HG03558 (cell line): Measurements from ENCODE around the gene RPL28.
"Not testable (repeated sequence)": the region's sequence is repeated elsewhere in the genome, so short reads cannot be mapped to it uniquely, and the experiment has no call there.

Source experiments
- ATAC-seq: cut with Tn5 transposase; IDR thresholded peaks from one replicate; pipeline ENCODE4 v1.9.1; 2021; ENCODE audit warnings: moderate number of reproducible peaks; ENCODE audit not compliant: unreplicated experiment; ENCODE audit errors: extremely low read depth

The RPL28 gene

DNA sequence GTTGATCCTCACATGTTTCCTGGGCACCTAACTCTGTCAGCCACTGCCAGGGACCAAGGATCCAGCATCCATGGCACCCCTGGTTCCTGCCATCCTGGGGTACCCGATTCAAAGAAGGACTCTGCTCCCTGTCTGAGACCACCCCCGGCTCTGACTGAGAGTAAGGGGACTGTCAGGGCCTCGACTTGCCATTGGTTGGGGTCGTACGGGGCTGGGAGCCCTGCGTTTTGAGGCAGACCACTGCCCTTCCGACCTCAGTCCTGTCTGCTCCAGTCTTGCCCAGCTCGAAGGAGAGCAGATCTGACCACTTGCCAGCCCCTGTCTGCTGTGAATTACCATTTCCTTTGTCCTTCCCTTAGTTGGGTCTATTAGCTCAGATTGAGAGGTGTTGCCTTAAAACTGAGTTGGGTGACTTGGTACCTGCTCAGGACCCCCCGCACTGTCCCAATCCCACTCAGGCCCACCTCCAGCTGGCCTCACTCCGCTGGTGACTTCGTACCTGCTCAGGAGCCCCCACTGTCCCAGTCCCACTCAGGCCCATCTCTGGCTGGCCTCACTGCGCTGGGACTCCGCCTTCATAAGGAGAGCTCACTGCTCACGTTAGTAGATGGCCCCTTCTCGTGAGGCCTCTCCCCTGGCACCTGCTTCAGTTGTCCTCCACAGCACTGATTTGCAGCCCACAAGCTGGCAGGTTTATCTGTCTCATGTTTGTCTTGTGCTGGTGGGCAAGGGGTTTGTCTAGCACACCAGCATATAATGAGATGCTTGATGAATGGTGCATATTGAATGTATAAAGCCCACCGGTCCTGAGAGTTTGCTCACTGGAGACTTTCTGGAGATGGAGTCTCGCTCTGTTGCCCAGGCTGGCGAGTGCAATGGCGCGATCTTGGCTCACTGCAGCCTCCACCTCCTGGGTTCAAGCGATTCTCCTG, 3.9 kb downstream of the RPL28 start:
- ATAC-seq = no peak

DNA sequence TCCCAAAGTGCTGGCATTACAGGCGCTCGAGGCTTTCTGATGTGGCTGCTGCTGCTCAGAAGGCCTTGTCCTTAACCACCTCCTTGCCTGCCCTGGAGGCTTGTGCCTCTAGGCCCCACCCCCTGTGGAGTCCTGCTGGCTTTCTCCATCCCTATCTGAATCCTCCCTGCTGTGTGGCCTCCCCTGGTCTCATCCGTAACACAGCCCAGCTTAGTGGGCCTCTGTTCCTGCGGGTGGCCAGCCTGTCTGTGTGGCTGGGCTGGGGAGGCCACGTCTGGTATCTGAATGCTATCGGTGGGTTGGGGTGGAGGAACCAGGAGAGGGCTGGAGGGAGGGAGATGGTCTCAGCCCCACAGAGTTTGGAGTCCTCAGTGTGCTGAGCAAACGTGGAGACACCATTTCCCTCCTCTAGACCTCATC, 4.7 kb downstream of the RPL28 start:
- no peak for ATAC-seq

GRCh38 chr19:55391191-55391670, 5.5 kb downstream of the RPL28 start:
- ATAC-seq = no peak

DNA sequence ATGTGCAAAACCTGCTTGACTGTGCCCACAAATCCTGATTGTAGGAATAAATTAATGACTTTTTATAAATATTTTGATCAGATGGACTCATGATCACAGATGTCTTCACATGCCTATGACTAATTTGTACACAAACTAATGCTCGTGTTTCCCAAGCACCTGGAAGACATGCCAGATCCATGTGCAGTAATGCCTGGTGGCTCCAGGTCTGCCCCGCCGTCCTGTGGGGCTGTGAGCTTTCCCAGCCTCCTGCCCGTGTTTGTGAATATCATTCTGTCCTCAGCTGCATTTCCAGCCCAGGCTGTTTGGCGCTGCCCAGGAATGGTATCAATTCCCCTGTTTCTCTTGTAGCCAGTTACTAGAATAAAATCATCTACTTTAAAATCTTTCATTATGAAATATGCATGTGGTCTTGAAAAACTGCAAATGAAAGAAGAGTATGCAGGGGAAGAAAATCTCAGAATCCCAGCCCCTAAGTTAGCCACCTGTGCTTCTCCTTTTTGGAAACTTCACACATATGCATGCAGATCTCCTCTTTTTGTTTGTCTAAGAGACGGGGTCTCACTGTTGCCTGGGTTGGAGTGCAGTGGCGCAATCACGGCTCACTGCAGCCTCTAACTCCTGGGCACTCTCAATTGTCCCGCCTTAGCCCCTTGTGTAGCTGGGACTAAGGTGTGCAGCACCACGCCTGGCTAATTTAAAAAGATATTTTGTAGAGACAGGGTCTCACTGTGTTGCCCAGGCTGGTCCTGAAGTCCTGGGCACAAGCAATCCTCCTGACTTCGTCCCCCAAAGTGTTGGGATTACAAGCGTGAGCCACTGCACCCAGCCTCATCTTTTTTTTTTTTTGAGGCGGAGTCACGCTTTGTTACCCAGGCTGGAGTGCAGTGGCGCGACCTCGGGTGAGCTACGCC, 6.2 kb downstream of the RPL28 start:
- ATAC-seq = no peak

DNA sequence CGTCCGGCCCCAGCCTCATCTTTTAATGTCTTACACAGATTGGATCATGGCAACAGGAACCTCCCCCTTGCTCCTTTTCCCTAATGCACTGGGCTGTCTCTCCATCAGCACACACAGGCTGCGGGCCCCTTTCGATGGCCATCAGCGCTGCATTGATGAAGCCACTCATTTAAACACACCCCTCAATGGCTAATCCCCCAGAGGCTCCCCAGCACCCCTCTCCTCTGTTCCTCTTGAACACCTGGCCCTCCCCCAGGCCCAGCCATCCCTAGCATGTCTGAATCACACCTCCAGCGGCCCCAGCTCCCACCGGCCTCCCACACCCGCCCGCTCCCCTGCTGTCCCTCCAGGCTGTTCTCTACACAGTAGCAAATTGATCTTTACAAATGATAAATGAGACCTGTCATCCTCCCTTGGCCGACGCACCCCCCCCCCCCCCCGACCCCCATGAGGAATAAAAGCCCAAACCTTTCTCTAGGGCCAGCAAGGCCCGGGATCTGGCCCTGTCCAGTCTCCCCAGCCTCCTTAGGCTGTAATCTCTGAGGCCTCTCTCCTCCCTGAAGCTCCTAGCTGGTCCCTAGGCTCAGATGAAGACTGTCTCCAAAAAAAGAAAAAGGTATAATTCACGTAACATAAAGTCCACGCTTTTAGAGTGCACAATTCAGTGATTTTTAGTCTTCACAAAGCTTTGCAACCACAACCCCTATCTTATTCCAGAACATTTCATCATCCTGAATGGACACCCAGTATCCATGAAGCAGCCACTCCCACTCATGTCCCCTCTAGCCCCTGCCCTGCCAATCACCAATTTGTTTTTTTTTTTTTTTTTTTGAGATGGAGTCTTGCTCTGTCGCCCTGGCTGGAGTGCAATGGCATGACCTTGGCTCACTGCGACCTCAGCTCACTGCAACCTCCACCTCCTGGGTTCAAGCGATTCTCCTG, 7.4 kb downstream of the RPL28 start:
- no peak for ATAC-seq

DNA sequence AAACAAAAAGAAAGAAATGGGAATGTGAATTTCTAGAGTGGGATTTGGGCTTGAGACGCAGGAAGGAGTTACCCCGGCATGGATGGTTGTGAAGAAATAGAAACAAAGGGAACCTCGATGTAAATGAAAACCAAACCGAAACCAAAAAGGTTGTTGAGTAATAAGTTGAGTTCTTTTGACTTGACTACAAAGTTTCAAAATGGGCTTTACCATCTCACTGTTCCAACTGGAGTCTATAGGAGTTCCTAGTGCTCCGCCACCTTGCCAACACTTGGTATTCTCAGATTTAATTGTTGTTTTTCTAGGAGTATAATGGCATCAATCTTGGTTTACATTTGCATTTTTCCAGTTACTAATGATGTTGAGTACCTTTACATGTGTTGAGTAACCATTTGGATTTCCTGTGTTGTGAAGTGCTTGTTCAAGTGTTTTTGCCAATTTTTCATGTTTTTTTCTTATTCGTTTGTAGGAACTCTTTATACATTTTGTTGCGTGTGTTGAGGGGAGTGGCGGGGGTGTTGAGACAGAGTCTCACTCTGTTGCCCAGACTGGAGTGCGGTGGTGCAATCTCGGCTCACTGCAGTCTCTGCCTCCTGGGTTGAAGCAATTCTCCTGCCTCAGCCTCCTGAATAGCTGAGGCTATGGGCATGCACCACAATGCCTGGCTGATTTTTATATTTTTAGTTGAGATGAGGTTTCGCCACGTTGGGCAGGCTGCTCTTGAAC, 12.6 kb downstream of the RPL28 start:
- ATAC-seq = no peak

DNA sequence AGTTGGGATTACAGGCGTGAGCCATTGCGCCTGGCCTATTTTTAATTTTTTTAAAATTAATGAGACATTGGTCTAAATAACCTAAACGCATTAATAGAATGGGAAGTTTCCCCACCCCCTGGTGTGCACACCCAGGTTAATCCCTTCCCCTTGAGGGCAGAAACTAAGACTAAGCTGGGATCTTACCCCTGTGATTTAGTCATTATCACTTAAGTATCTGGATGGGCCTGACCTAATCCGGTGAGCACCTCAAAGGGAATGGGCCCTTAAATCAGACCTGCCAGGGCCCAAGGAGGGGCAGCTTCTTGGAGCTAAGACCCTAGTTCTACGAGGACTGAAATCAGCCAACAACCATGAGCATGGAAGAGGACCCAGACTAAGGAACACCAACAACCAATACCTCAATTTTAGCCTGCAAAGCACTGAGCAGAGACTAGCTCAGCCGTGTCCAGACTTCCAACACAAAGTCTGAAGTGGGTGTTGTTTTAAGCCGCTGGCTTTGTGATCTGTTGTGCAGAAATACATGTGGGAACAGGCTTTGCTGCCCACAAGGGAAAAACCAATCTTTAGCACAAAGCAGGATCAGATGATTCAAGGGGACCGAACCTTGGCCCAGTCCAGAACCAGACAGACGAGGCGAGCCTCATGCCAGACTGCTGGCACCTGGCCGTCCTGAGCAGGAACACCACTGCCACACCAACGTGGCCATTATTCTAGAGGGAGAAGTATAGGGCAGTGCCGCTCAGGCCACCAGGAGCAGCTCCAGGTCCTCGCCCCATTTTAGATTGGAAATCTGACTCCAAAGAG, 14.8 kb downstream of the RPL28 start:
- no peak for ATAC-seq

GRCh38 chr19:55401390-55401789, 15.7 kb downstream of the RPL28 start:
- ATAC-seq = not testable (repeated sequence)

DNA sequence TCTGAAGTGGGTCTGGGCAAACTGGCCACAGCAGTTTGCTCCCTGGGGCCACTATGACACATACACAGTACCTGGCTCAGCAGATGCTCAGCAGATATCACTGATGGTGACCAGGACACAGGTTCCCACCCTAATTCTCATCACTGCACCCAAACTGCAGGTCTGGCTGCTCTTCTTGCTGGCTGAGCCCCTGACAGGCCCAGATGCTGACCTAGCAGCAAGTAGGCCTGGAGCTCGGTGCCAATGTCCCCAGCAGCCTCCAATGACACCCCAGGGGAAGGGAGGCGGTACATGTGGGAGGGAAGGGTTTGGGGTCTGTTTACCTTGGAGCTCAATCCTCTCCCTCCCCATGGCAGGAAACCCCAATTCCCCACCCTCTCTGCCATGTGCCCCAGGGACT, 16.8 kb downstream of the RPL28 start:
- no peak for ATAC-seq

GRCh38 chr19:55405638-55406037, 19.9 kb downstream of the RPL28 start:
- no peak for ATAC-seq

- ATAC-seq = no peak
Observed at GRCh38 chr19:55406091-55406825, 20.5 kb downstream of the RPL28 start.

GRCh38 chr19:55406826-55407549, 21.3 kb downstream of the RPL28 start:
- peak; percentile 9 for ATAC-seq

DNA sequence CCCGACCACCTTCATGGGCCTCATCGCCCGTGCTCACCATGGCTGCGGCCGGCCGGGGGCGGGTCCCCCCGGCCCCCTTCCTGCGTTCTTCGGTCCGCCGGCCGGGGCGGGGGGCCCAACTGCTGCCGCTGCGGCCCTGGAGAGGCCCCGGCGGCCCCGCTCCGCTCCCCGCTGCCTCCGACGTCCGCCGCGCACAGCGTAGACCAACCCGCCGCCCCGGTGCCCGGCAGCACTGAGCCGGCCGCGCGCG, 21.7 kb downstream of the RPL28 start, which contains the start of gene UBE2S:
Gene UBE2S (minus strand): TSS at position 239 of the 250 bp plus-strand sequence. CDS start 199 bp downstream, at position 40.
- ATAC-seq = not testable (repeated sequence)

- ATAC-seq = peak; percentile 45
Observed at GRCh38 chr19:55407800-55408532, 22.2 kb downstream of the RPL28 start.

DNA sequence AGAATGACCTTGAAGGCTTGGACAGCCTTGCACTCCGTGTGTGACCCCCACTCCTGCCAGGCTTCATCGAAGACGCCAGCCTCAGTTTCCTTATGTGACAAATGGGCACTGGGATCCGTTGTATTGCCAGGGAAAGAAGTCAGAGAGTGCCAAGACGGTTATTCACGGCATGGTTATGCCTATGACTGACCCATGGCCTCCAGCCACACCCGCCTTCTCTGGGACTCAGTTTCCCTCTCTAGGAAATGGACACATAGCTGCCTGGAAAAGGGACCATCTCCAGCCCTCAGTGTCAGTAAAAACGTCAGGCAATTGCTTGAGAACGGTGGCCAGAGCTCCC, 22.8 kb downstream of the RPL28 start:
- no peak for ATAC-seq

GRCh38 chr19:55409179-55409578, 23.4 kb downstream of the RPL28 start:
- ATAC-seq = not testable (repeated sequence)

DNA sequence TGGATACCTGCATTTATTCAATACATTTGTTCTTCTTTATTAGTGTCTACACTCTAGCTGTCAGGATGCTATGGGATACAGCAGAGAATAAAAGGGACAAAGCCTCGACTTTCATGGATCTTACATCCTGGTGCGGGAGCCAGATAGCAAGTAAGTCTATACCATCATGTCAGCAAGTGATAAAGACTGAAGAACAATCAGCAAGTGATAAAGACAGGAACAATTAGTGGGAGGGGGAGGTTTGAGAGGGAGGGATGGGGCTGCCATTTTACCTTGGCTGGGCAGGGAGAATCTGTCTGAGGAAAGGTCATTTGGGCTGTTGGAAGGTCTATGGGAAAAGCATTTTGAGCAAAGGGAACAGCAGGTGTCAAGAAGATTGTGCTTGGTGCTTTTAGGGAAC, 24.4 kb downstream of the RPL28 start:
- ATAC-seq = no peak
